ENCODE data around the gene PAPPA2.
"Not testable (repeated sequence)": the region's sequence is repeated elsewhere in the genome, so short reads cannot be mapped to it uniquely, and the experiment has no call there.

PAPPA2 gene

DNA sequence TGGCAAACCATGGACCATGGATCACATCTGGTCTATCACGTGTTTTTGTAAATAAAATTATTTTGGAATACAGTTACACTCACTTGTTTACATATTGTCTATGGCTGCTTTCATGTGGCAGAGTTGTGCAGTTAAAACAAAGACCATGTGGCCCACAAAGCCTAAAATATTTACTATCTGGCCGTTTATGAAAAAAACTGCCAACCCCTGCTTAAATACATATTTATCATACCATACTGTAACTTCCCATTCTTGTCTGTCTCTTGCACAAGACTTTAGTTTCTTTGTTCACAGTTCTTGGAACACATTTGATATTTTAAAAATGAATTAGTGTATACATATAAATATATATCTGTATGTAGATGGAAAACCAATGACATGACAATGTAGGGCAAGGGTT lies 141.5 kb downstream of the PAPPA2 start:
- DNase-seq (ENCODE audit: low read depth in 2 of 2): no peak

DNA sequence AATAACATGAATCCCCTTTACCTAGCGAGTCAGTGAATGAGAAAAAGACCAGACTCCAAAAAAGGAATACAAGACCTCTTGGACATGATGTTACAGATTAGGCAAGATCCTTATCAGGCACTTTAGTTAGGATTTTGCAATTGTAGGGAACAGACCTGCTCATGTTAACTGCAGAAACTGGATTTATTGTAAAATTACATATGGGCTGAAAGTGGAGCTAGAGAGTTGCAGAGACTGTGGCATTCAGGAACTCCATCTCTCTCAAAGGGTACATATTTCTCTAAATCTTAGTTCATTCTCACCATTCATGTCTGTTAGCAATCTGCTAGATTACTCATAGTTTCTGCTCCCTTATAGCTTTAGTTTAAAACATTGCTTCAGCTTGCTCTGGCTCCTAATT lies 142.2 kb downstream of the PAPPA2 start:
- no peak for DNase-seq (ENCODE audit: low read depth in 2 of 2)

DNA sequence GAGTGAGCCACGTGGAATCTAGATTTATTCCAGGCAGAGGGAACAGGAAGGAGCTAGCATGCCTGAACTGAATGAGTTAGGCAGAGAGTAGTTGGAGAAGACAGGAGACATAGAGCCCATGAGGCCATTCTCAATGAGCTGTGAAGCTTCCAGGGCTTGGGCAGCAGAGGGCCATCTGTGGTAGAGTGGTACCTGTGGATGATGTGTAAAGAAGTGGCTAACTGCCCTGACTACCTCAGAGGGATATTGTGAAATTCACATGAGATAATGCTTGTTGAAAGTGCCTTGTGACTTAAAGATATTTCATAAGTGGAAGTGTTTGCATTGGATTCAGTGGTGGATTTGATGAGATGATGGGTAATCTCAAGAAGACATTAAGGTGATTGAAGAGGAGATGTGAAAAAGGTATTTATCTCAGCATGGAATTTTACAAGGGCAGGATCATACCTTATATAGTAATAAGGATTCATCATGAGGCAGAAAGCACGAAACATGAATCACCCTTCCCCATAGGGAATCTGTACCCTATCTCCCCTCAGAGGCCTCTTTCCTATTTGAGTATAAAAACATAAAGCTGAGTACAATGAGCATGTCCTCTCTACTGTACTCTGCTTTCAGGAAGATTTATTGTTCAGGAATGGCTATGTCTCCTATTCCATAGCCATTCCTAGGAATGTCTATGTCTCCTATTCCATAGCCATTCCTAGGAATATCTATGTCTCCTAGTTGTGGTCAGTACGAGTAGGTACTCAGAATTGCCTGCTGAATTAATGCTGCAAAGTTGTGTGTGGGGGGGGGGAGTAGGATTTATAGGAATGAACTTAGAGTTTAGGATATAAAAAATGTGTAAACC lies 146.8 kb downstream of the PAPPA2 start:
- DNase-seq (ENCODE audit: low read depth in 2 of 2): no peak

DNA sequence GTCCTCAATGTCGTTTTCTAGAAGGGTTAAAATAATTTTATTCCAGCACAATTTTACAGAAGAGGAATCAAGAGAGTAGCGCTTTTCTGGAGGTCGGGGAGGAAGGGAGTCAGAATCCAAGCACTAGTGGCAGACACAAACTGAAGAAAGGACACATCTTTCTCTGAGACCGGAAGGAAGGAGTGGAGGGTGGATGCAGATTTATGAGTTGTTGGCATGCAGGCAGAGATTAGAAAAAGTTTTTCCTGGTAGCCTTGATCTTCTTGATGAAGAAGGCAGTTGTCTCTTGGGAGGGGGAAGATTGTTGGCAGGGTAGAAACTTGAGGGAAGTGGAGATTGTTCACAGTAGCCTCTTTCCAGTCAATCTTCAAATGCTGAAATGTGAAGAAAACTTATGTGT lies 149.8 kb downstream of the PAPPA2 start:
- DNase-seq (ENCODE audit: low read depth in 2 of 2): no peak

DNA sequence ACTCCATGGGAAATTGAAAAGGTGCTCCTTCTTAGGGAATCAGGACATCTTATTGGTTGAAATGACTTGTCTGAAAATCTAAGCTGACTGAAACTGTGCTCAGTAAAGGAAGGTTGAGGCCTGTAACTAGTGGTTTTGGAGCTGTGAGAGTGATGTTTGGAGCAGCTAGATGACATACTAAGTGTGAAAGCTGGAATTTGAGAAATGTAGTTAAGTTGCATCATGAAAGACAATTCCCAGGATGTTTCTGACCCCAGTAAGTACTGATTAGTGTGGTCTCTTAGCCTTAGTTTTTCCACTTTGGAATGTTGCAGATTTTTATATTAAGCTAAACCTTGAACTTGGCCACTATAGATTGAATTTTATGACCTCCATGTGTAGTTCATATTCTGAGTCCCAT lies 154.9 kb downstream of the PAPPA2 start:
- no peak for DNase-seq (ENCODE audit: low read depth in 2 of 2)

DNA sequence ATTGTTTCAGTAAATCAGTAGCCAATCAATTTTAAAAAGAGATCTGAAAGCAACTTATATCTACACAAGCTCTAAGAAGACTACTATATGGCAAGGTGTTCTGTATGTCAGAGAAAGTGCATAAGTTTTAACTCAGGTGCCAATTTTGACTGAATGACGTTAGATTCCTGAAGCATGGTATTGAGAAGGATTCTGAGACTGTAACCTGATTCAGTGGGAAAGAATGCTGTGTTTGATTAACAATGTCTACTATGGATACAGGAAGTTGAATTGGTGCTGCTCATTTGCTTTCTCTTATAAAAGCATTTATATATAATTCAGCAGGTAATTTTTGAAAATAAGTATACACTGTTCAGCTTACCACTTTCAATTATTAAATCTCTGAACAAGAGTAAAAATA lies 156.3 kb downstream of the PAPPA2 start:
- no peak for DNase-seq (ENCODE audit: low read depth in 2 of 2)

DNA sequence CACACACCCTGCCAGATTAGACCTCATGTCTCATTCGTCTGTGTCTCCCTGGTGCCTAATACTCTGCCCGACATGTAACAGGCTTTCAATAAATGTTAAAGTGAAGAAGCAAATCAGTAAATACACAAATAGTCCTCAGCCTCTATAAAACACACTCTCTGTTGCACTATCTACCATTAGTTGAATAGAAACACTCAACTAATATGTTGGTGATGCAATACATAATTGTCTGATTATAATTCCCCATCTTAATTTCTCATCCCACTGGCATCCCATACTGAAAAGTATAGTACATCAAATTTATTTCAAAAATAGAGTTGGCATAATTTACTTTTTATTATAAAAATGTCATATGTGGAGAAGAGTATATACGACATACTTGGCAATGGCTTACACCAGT lies 162.4 kb downstream of the PAPPA2 start:
- no peak for DNase-seq (ENCODE audit: low read depth in 2 of 2)

DNA sequence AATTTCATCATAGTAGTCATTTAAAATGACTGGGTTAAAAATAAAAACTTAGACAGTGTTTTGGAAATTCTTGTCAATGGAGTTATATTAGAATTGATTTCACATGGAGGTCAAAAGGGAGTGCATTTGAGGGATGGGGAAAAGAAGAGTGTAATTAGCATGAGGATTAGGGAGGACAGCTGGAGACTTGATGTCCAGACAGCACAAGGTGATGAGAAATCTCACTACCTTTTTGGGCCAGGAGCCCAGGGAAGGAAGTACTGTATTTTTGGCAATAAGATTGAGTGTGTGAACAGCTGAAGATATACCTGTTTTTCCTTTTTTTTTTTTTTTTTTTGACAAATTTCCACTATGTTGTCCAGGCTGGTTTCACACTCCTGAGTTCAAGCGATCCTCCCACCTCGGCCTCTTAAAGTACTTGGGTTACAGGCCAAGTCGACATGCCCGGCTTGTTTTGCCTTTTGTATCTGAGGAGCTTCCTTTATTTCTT lies 163.6 kb downstream of the PAPPA2 start:
- DNase-seq (ENCODE audit: low read depth in 2 of 2): no peak

DNA sequence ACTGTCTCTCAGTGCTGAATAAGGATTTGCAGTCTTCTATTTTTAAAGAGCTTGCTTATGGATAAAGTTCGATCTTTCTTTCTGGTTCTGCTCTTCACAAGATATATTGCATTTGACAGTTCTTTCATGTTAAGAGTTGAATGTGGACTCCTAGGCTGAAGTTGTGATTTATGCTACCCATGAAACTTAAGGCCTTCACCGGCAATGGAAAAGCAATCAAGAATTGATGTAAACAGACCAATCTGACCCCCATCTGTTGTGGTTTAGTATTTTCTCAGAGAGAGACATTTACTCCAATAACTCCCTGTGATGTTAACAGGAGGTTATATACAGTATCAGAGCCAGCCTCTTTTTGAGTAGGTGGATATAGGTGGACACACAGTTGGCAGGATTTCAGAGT lies 165.8 kb downstream of the PAPPA2 start:
- DNase-seq (ENCODE audit: low read depth in 2 of 2): no peak

DNA sequence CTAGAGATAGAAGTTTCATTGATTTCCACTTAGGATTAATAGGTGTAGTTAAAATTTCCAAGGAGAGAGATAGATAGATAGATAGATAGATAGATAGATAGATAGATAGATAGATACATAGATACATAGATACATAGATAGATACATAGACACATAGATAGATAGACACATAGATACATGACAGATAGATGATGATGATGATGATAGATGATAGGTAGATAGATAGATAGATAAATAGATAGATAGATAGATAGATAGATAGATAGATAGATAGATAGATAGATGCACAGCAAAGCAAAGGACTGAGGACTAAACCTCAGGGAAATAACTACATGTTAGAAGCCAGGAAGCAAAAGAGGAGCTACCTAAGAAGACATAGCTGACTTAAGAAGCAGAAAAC lies 171.8 kb downstream of the PAPPA2 start:
- DNase-seq (ENCODE audit: low read depth in 2 of 2): not testable (repeated sequence)

DNA sequence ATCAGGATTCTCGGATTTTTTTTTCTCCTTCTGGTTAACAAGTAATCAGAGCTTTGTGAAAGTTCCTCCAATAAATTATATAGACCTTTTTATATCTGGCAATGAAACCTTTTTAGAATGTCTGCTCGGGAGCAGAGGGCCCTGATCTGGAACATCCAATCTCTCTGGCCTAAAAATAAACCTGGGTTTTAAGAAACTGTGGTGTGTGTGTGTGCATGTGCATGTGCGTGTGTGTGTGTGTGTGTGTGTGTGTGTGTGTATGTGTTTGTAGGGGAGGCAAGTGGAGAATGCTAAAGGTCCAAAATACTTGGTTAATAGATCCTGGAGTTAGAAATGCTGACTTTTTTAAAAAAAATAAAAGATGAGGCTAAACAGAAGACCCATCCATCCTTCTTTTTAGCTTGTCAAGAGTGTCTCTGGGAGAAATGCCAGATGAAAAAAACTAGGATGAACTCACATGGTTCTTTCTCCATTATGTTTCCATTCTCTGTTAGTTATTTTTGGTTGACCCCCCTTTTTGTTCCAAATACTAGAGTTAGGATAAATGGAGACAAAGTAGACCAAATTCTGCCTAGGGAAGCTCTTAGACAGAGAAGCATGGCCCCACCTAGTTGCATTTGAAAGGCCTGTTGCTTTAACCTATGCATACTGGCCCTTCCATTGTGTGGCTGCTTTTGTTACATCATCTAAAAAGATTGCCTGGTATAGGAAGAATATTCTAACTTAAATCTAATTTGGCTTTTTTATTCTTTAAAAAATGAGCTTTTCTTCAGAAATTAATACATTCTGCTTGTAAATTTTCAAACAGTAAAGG lies 175.9 kb downstream of the PAPPA2 start:
- no peak for DNase-seq (ENCODE audit: low read depth in 2 of 2)

DNA sequence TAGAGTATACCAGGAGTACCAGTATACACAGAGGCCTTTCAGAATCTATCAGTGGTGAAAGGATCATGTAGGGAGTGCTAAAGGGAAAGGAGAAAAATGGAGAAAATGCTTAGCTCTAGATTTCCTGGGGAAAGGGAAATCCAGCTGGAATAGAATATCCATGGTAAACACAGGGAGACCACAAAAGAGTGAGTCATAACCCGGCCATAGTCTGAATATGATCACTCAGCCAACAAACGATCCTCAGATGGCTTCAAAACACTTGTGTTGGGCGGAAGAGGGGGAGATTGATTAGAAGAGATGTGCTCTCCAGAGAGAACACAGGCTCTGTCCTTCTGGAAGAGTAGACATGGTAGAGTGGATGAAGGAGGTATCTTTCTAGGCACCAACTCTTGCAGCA lies 180.6 kb downstream of the PAPPA2 start:
- DNase-seq (ENCODE audit: low read depth in 2 of 2): no peak

DNA sequence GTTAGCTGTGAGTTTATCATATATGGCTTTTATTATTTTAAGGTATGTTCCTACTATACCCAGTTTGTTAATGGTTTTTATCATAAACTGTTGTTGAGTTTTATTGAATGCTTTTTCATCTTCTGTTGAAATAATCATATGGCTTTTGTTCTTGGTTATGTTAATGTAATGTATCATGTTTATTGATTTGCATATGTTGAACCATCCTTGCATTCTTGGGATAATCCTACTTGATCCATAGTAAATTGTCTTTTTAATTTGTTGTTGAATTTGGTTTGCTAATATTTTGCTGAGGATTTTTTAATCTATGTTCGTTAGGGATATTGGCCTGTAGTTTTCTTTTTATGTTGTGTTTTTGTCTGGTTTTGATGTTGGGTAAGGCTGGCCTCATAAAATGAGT lies 185.6 kb downstream of the PAPPA2 start:
- no peak for DNase-seq (ENCODE audit: low read depth in 2 of 2)

DNA sequence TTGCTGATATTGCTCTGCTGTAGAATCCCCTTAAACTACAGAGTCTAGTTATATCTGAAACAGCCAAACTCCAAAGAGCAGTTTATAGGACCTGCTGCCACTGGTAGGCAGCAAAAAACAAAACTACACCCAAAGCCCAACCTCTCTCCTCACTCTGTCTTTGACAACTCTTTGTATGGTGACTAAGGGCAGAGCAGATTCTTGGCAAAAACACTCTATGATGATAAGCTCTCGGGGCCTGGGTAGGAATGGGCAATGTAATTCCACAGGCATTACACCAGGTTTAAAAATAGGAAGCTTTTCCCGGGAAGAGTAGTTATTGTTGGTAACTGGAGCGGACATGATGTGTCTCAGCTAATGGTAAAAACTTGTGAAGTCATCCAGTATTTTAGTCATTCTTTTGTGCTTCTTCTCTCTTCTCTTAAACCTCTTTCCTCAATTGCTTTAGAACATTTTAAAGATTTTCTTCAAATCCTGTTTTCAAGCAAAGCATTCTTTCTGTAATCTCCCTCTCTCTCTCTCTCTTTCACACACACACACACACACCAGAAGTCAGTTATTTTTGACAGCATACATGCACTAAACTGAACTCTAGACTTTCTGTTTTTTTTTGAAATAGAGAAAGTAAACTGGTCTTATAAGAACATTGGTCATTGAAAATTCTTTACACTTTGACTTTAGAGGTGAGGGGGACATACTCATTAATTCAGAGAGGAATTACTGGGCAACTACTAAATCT lies 193.5 kb downstream of the PAPPA2 start:
- no peak for DNase-seq (ENCODE audit: low read depth in 2 of 2)

DNA sequence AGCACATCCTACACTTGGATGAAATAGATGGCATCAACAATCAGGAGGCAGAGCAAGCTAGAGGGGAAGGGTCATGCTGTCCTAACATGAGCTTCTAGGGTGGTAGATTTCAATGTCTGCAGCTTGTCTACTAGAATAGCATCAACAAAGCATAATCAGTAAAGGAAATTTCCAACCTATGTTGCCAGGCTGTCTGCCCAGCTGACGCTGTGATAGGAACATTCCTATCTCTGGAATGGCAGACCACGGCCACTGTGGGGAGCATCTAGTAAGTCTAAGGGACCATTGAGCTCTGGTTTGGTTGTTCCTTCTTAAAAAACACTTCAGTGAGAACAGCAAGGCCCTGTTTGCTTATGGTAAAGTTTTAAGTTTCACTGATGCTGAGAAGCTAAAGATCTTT lies 206.8 kb downstream of the PAPPA2 start:
- DNase-seq (ENCODE audit: low read depth in 2 of 2): no peak

DNA sequence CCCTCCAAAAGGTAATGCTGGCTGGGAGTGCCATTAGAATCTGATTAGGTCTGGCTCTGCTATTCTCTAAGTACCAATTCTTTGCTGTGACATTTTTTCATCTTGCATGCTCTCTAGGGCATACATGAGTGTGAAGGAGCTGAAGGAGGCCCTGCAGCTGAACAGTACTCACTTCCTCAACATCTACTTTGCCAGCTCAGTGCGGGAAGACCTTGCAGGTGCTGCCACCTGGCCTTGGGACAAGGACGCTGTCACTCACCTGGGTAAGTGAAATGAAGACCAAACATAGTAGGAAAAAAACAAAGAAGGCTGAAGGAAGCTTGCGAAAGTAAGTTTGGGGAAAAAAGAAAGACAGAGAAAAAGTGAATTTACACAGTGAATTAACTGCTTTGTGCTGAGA lies 207.9 kb downstream of the PAPPA2 start:
- no peak for DNase-seq (ENCODE audit: low read depth in 2 of 2)

DNA sequence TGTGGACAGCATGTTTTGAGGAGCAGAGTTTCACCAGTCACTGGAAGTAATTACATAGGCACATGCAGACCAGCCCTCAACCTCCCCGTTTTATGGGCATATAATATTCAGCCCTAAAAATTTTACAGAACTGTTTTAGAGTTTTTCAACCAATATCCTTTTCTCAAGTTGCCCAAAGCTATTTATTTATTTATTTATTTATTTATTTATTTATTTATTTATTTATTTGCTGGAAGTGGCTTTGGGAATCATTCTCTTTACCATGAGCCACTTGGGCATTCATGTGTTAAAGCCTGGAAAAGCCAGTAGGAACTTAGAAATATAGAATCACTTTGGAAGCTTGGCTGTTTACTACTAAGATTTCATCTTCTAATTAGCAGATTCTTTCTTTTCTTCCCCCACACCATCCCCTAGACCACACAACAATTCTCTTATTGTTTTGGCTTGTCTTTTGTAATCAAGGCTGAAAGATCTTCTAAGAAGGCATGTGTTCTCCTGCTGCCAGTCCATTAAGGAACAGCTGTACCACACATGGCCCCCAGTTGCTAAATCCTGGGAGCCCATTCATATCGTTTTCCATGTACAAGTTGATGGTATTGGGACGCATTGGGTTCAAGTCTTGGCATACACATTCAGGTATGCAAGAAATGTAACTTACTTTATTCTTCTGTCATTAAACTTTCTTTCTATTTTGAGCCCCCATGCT lies 220.0 kb downstream of the PAPPA2 start:
- DNase-seq (ENCODE audit: low read depth in 2 of 2): no peak

DNA sequence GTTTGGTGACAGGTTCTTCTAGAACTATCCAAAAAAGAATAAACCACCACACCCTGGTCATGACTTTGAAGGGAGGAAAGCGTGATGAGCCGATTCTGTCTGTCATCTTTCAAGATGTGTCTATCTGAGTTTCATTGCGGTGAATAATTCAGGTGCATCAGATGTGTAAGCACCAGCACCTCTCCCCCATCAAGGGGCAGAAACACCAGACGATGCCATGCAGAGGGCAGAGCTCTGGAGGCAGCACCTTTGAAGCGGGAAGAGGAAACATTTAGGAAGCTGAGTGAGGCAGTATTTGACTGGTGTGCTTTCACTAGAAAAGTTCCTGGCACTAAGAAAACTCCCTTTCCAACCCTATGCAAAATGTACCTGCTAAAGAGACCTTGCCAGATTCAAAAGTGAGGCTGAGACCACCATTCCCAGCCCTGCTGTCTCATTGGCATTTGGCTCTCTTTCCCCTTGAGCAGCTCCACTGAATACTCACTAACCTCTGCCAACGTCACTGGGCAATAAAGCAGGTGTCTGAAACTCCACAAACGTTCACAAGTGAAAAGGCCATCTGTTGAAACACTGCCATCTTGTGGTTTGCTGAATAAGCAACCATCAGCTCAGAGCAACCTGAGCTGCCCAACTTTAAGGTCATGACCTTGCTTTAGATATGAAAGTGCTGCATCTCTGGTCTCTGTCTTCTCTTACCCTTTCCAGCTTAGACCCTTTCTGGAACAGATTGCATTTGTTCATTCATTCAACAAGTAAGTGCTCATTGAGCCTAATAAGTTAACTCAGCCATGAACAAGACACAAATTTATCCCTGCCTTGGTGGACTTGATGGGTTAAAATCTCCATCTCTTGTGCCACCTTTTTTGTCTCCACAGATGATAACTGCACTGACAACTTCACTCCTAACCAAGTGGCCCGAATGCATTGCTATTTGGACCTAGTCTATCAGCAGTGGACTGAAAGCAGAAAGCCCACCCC lies 228.6 kb downstream of the PAPPA2 start:
- DNase-seq (ENCODE audit: low read depth in 2 of 2): no peak

DNA sequence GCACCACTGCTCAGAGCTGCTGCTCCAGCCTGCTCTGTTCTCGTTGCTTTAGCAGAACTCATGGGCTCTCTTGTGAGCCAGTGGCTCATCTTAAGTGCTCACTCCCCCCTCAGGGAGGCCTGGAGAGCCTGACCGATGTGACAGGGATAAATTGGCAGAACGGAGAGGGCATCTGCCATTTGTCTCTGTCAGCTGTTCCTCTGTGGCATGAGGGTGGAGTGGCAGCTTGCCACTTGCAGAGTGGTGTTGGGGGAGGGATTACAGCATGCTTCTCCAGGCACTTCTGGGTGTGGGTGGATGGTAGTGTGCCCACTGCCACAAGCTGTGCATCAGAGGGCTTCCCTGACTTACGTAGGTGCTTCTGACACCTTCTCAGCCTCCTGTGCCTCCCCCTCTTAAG lies 229.5 kb downstream of the PAPPA2 start:
- DNase-seq (ENCODE audit: low read depth in 2 of 2): no peak

DNA sequence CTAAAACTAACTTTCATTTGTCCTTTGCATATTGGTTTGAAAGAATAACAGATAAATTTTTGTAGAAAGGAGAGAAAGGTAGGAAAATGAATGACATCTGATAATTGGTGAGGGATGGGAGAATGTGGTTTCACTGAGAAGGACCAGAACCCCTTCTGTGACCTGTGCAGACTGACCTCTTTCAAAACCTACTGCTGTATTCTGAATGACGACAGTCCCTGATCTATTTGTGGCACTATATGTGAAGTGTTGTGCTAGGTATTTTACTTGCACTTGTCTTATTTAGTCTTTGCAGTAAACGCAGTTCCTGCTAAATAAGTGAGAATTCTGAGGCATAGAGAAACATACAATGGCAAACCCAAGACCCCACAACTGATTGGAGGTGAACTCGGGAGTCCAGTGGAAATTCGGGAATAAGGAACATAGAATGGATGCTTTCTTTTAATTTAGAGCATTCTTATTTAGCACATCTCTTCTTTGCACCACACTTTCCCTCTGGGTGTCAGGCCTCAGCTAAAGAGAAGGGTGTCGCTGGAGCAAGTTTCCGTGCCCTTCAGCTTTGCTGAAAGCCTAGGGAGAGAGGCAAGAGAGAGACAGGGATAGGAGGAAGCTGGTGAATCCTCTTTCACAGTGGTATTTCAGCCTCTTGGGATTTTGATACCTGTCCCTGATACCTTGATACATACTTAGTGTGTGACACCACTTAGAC lies 230.2 kb downstream of the PAPPA2 start:
- no peak for DNase-seq (ENCODE audit: low read depth in 2 of 2)

Data from stimulated activated CD8-positive, alpha-beta memory T cell treated with anti-CD3 and anti-CD28 coated beads, Interleukin-2, amount 100 ng/mL, for 48 hours (primary cell).